Endodermal cell (in vitro differentiated cells): ENCODE results near the gene DDX55. TPM values are rescaled to one million over a fixed set of nuclear protein-coding genes. Genes with fewer than 3 reads are reported as not detected.

ENCODE experiments used
- DNase-seq: peaks from one replicate; pipeline ENCODE4 v3.0.0-alpha.2; 2017
- H3K27ac ChIP-seq: 2 replicates; pipeline ENCODE4 v1.5.1; 2013; ENCODE audit warnings: mild to moderate bottlenecking, low read depth, low read length, moderate library complexity
- H3K27me3 ChIP-seq: 2 replicates; pipeline ENCODE4 v1.6.1; 2013; ENCODE audit warnings: mild to moderate bottlenecking, low read length, moderate library complexity; ENCODE audit not compliant: insufficient read depth, control insufficient read depth, poor library complexity, severe bottlenecking
- H3K36me3 ChIP-seq: 2 replicates; pipeline ENCODE4 v1.7.0; 2013; ENCODE audit warnings: mild to moderate bottlenecking, low read length, moderate library complexity; ENCODE audit not compliant: control insufficient read depth, insufficient read depth
- H3K4me1 ChIP-seq: one replicate; pipeline ENCODE4 v1.7.0; 2013; ENCODE audit warnings: low read length; ENCODE audit not compliant: control insufficient read depth, insufficient read depth
- H3K4me3 ChIP-seq: 2 replicates; pipeline ENCODE4 v1.5.1; 2013; ENCODE audit warnings: mild to moderate bottlenecking, low read length, moderate library complexity
- H3K9ac ChIP-seq: 2 replicates; pipeline ENCODE4 v1.6.1; 2013; ENCODE audit warnings: mild to moderate bottlenecking, low read length, moderate library complexity; ENCODE audit not compliant: poor library complexity, severe bottlenecking; ENCODE audit errors: extremely low read depth
- H3K9me3 ChIP-seq: 2 replicates; pipeline ENCODE4 v1.6.1; 2013; ENCODE audit warnings: mild to moderate bottlenecking, low read length, moderate library complexity; ENCODE audit not compliant: control insufficient read depth
- H3K27ac Mint-ChIP-seq: 2 replicates; pipeline ENCODE4 v1.8.0; 2020; ENCODE audit warnings: mixed read lengths
- H3K27me3 Mint-ChIP-seq: 2 replicates; pipeline ENCODE4 v1.8.0; 2021; ENCODE audit warnings: mild to moderate bottlenecking, mixed read lengths; ENCODE audit not compliant: insufficient read depth
- H3K36me3 Mint-ChIP-seq: 2 replicates; pipeline ENCODE4 v1.8.0; 2020; ENCODE audit warnings: low read depth, mixed read lengths
- H3K4me1 Mint-ChIP-seq: 2 replicates; pipeline ENCODE4 v1.8.0; 2020; ENCODE audit warnings: mixed read lengths
- H3K4me3 Mint-ChIP-seq: 2 replicates; pipeline ENCODE4 v1.8.0; 2020; ENCODE audit warnings: mild to moderate bottlenecking, moderate library complexity, mixed read lengths
- H3K9me3 Mint-ChIP-seq: 2 replicates; pipeline ENCODE4 v1.8.0; 2020; ENCODE audit warnings: mild to moderate bottlenecking, mixed read lengths
- CTCF ChIP-seq: fragments of 200-600 bp; sonication (generic); conservative IDR thresholded peaks from 2 replicates; pipeline ENCODE4 v1.5.0; 2021; ENCODE audit warnings: antibody characterized with exemption, mild to moderate bottlenecking
- WGBS, 2 experiments: methylation state at CpG; one replicate each; pipeline versions ENCODE4 v1.1.5 to v1.1.7; 2013; ENCODE audit warnings: missing lambda C conversion rate in 2 of 2, mixed read lengths in 1 of 2; ENCODE audit not compliant: insufficient coverage in 1 of 2, insufficient read length in 1 of 2; 5-methylcytosine and 5-hydroxymethylcytosine counted together
- total RNA-seq, 2 donors: library from RNA; stranded (reverse); fragmentation: NEBNext Ultra II Directional in 1 of 2; extraction: Animal tissue kit (Norgen Biotek cat#: 25700) in 1 of 2; gene quantifications; 2 replicates in 1 of 2; 3 replicates in 1 of 2; pipeline ENCODE4 v1.2.1, GENCODE V29; 2021

The DDX55 gene
- total RNA-seq, 2 donors from 2014 or later: 34.4 to 36.7 TPM

- Mint-ChIP-seq H3K27me3 (no peaks in the 10 kb centered on the region), H3K36me3 (peaks cover 43% of the 10 kb centered on the region), H3K4me1 (no peaks in the 10 kb centered on the region), H3K9me3 (no peaks in the 10 kb centered on the region), H3K27ac (no peak overlapping the region), H3K4me3 (no peak overlapping the region)
- Histone ChIP-seq H3K4me1 (no peaks in the 10 kb centered on the region), H3K9ac (no peak overlapping the region), H3K9me3 (no peaks in the 10 kb centered on the region), H3K36me3 (peaks cover 61% of the 10 kb centered on the region), H3K27ac (no peak overlapping the region), H3K4me3 (no peak overlapping the region), H3K27me3 (no peaks in the 10 kb centered on the region)
- WGBS, 2 experiments: 98 to 100% methylated on average over 3 of the region's 3 CpGs
- no peak for DNase-seq
- no peak for TF ChIP-seq CTCF
Observed at GRCh38 chr12:123597100-123597499, 4.8 kb upstream of the DDX55 start.

GRCh38 chr12:123598522-123598921 is 3.4 kb upstream of the DDX55 start:
- H3K27ac ChIP-seq: no peak overlapping the region
- Mint-ChIP-seq H3K27ac (no peak overlapping the region), H3K9me3 (no peaks in the 10 kb centered on the region), H3K36me3 (peaks cover 36% of the 10 kb centered on the region), H3K27me3 (no peaks in the 10 kb centered on the region), H3K4me3 (no peak overlapping the region), H3K4me1 (peaks cover 7% of the 10 kb centered on the region)
- H3K36me3 ChIP-seq: peaks cover 47% of the 10 kb centered on the region
- no peaks in the 10 kb centered on the region for H3K9me3 ChIP-seq
- 88 to 96% methylated on average over 3 of the region's 3 CpGs for WGBS, 2 experiments
- DNase-seq: no peak
- H3K9ac ChIP-seq: no peak overlapping the region
- TF ChIP-seq CTCF: no peak
- no peaks in the 10 kb centered on the region for H3K4me1 ChIP-seq
- H3K27me3 ChIP-seq: no peaks in the 10 kb centered on the region
- no peak overlapping the region for H3K4me3 ChIP-seq

- H3K36me3 Mint-ChIP-seq: peaks cover 34% of the 10 kb centered on the region
- Histone ChIP-seq H3K9me3 (no peaks in the 10 kb centered on the region), H3K4me3 (no peak overlapping the region), H3K4me1 (no peaks in the 10 kb centered on the region), H3K36me3 (peaks cover 46% of the 10 kb centered on the region), H3K27me3 (no peaks in the 10 kb centered on the region), H3K27ac (no peak overlapping the region), H3K9ac (no peak overlapping the region)
- WGBS, 2 experiments: 80 to 94% methylated on average over 1 of the region's 1 CpG
- no peak for DNase-seq
- no peak overlapping the region for H3K27ac Mint-ChIP-seq
- no peaks in the 10 kb centered on the region for H3K27me3 Mint-ChIP-seq
- H3K4me1 Mint-ChIP-seq: peaks cover 7% of the 10 kb centered on the region
- H3K4me3 Mint-ChIP-seq: no peak overlapping the region
- no peak for TF ChIP-seq CTCF
- no peaks in the 10 kb centered on the region for H3K9me3 Mint-ChIP-seq
Observed at GRCh38 chr12:123599310-123599709, 2.6 kb upstream of the DDX55 start.
